Small intestine (tissue), 7 donors: Measurements from ENCODE around the gene ZNF319. TPM values are rescaled to one million over a fixed set of nuclear protein-coding genes. Genes with fewer than 3 reads are reported as not detected.
A peak's percentile ranks its signal among the peaks of the same experiment; 100 is the strongest.
"Not testable (repeated sequence)": the region's sequence is repeated elsewhere in the genome, so short reads cannot be mapped to it uniquely, and the experiment has no call there.

Source experiments
- DNase-seq, 2 donors: peaks; one replicate each; pipeline versions ENCODE4 v3.0.0 to v3.0.0-alpha.2; 2013
- FAIRE-seq: peaks from 2 replicates; lab custom pipeline; 2012; peaks lifted over from hg19 to GRCh38; lab: Jason Lieb, UNC
- H3K27ac ChIP-seq, 3 donors: one replicate each; pipeline ENCODE4 v1.5.1; 2013; ENCODE audit warnings: low read length in 2 of 3, mild to moderate bottlenecking in 2 of 3, control low read depth in 1 of 3, inconsistent platforms in 1 of 3, low read depth in 1 of 3, moderate library complexity in 1 of 3
- H3K27me3 ChIP-seq, 3 donors: one replicate each; pipeline ENCODE4 v1.6.1; 2013; ENCODE audit warnings: low read length in 3 of 3, inconsistent platforms in 1 of 3; ENCODE audit not compliant: control insufficient read depth in 3 of 3, insufficient read depth in 3 of 3
- H3K36me3 ChIP-seq, 3 donors: one replicate each; pipeline ENCODE4 v1.6.1; 2013; ENCODE audit warnings: low read length in 3 of 3, inconsistent platforms in 1 of 3, low read depth in 1 of 3, mild to moderate bottlenecking in 1 of 3, moderate library complexity in 1 of 3; ENCODE audit not compliant: control insufficient read depth in 3 of 3, insufficient read depth in 2 of 3
- H3K4me1 ChIP-seq, 3 donors: one replicate each; pipeline ENCODE4 v1.6.1; 2013; ENCODE audit warnings: low read length in 2 of 3, inconsistent platforms in 1 of 3, low read depth in 1 of 3, mild to moderate bottlenecking in 1 of 3, moderate library complexity in 1 of 3; ENCODE audit not compliant: control insufficient read depth in 3 of 3, insufficient read depth in 2 of 3
- H3K4me3 ChIP-seq, 3 donors: one replicate each; pipeline ENCODE4 v1.5.1; 2013; ENCODE audit warnings: low read length in 3 of 3, control low read depth in 1 of 3, inconsistent platforms in 1 of 3, low read depth in 1 of 3, mild to moderate bottlenecking in 1 of 3, moderate library complexity in 1 of 3
- H3K9me3 ChIP-seq, 2 donors: one replicate each; pipeline ENCODE4 v1.6.1; 2013; ENCODE audit warnings: low read depth in 1 of 2, low read length in 1 of 2; ENCODE audit not compliant: control insufficient read depth in 2 of 2, insufficient read depth in 1 of 2
- WGBS, 3 donors: extraction: QIAGEN DNeasy Blood & Tissue Kit; methylation state at CpG; one replicate each; pipeline ENCODE4 v1.1.7; 2013; 5-methylcytosine and 5-hydroxymethylcytosine counted together
- polyA plus RNA-seq, 4 donors: library from polyadenylated mRNA; stranded (reverse) in 3 of 4; unstranded in 1 of 4; fragments of 200-250 nt in 3 of 4; fragments of 120-200 nt in 1 of 4; gene quantifications; one replicate each; pipeline versions ENCODE4 v1.2.1 to v1.2.3, GENCODE V29; 2013
- donor health status: healthy with polysubstance abuse.
- donor health status: control.
- donor health status: control.
- donor health status: Bipolar disorder and iron deficiency.
- donor health status: healthy.

ZNF319 gene
- polyA plus RNA-seq, 4 donors, result 2.2 to 5.6 (median 3.2) TPM

DNA sequence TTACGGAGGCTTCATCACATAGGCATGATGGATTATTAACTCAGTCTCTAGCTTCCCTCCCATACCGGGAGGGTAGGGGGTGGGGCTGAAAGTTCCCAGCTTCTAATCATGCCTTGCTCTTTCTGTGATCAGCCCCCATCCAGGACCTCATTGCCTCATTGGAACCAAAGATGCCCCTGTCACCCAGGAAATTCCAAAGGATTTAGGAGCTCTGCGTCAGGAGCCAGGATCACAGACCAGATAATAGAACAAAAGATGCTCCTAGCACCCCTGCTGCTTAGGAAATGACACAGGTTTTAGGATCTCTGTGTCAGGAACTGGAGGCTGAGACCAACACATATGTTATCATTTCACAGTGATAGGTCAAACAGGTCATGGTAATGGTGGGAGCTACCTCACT is 10.4 kb upstream of the ZNF319 start:
- 71 to 84% (median 77%) methylated on average over 3 of the region's 3 CpGs for WGBS, 3 donors
- no peaks in the 10 kb centered on the region for H3K4me1 ChIP-seq
- H3K9me3 ChIP-seq, result no peaks in the 10 kb centered on the region
- no peak overlapping the region for H3K27ac ChIP-seq
- H3K4me3 ChIP-seq, result no peak overlapping the region
- FAIRE-seq, result no peak
- peaks cover 0 to 34% (median 17%) of the 10 kb centered on the region in 3 donors for H3K36me3 ChIP-seq
- DNase-seq, result no peak
- no peaks in the 10 kb centered on the region for H3K27me3 ChIP-seq

DNA sequence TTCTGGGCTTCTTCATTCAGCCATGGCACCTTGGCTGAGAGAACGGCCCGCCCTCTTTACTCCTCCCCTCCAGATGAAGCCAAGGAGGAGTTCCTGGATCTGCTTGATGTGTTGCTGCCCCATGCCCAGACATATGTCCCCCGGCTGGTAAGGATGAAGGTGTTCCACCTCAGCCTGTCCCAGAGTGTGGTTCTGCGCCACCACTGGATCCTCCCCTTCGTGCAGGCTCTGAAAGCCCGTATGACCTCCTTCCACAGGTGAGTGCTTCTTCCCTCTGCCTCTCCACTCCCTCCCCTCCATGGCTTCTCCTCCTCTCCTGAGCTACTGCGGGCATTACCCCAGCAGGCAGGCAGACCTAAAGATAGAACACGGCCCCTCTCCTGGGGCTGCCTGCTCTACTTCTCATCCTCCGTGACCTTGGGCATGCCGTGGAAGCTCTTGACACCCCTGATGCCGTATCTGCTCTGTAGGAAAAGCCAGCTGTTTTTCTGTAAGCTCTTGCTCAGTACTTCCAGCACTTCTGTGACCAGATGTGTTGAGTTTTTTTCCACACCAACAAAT is 9.5 kb upstream of the ZNF319 start:
- no peaks in the 10 kb centered on the region for H3K9me3 ChIP-seq
- H3K27me3 ChIP-seq, result no peaks in the 10 kb centered on the region
- no peak overlapping the region for H3K27ac ChIP-seq
- FAIRE-seq (no peak), DNase-seq (no peak)
- H3K4me1 ChIP-seq, result no peaks in the 10 kb centered on the region
- no peak overlapping the region for H3K4me3 ChIP-seq
- WGBS, 3 donors, result 90 to 96% (median 95%) methylated on average over 11 of the region's 11 CpGs
- peaks cover 0 to 32% (median 17%) of the 10 kb centered on the region in 3 donors for H3K36me3 ChIP-seq

DNA sequence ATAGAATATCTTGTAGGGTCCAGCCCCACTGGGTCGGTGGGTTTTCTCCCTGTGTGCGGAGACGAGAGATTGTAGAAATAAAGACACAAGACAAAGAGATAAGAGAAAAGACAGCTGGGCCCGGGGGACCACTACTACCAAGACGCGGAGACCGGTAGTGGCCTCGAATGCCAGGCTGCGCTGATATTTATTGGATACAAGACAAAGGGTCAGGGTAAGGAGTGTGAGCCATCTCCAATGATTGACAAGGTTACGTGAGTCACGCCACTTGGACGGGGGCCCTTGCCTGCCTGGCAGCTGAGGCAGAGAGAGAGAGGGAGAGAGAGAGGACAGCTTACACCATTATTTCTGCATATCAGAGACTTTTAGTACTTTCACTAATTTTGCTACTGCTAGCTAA is 4.3 kb upstream of the ZNF319 start:
- H3K4me1 ChIP-seq, H3K27me3 ChIP-seq, DNase-seq, H3K9me3 ChIP-seq, H3K27ac ChIP-seq, FAIRE-seq, H3K4me3 ChIP-seq: not testable (repeated sequence)
- 83 to 97% (median 94%) methylated on average over 12 of the region's 12 CpGs for WGBS, 3 donors
- H3K36me3 ChIP-seq, result peaks cover 0 to 13% (median 0%) of the 10 kb centered on the region in 3 donors

DNA sequence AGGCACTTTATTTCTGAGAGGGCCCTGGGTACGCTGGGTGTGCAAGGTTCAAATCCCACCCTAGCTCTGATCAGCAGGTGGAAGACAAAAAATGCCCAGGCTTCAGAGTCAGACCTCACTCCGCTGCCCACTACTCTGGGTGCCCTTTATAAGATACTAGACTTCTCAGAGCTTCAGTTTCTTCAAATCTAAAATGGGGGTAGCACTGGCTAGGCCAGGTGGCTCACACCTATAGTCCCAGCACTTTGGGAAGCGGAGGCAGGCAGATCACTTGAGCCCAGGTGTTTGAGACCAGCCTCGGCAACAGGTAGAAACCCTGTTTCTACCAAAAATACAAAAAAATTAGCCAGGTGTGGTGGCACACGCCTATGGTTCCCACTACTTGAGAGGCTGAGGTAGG is 2.5 kb upstream of the ZNF319 start:
- Histone ChIP-seq H3K9me3 (no peaks in the 10 kb centered on the region), H3K27me3 (no peaks in the 10 kb centered on the region), H3K4me1 (peaks cover 0 to 12% (median 0%) of the 10 kb centered on the region in 3 donors), H3K27ac (no peak overlapping the region), H3K36me3 (peaks cover 0 to 18% (median 0%) of the 10 kb centered on the region in 3 donors), H3K4me3 (no peak overlapping the region)
- FAIRE-seq, result no peak
- 92 to 95% (median 94%) methylated on average over 5 of the region's 5 CpGs for WGBS, 3 donors
- no peak for DNase-seq

GRCh38 chr16:58002416-58002800 is 1.9 kb upstream of the ZNF319 start:
- Histone ChIP-seq H3K4me1 (peaks cover 0 to 12% (median 0%) of the 10 kb centered on the region in 3 donors), H3K9me3 (no peaks in the 10 kb centered on the region), H3K27ac (no peak overlapping the region), H3K36me3 (peaks cover 0 to 23% (median 0%) of the 10 kb centered on the region in 3 donors), H3K27me3 (no peaks in the 10 kb centered on the region), H3K4me3 (no peak overlapping the region)
- FAIRE-seq (no peak), DNase-seq (no peak)
- 84 to 88% (median 85%) methylated on average over 9 of the region's 9 CpGs for WGBS, 3 donors

DNA sequence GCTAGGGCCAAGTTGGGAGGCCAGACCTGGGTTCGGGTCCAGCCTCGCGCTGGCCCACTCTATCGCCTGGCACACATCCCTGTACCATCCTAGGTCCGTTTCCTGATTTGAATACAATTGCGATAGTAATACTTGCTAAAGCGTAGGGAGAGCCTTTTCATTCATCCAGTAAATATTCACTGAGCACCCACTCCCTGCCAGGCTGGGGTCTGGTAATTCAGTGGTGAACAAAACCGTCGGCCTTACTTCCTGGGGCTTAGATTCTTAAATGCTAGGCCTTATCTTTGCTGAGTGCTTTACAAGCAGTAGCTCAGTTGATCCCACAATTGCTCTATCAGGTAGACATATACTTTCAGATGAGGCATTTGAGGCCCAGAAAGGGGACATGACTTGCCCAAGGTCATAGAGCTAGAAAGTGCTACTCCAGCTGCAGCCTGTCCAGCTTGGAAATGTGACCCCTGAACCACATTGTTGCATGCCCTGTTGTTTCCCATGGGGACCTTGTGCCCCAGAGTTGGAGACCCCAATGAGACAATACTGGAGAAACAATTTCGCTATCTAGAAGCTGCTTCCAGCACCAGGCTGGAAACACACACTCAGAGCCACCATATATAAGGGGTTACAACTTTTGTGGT is 1.4 kb upstream of the ZNF319 start:
- FAIRE-seq, result no peak
- WGBS, 3 donors, result 28 to 39% (median 38%) methylated on average over 9 to 10 of the region's 10 CpGs
- H3K9me3 ChIP-seq, result no peaks in the 10 kb centered on the region
- peak in 1 of 2 donors; percentile 16 for DNase-seq
- no peaks in the 10 kb centered on the region for H3K27me3 ChIP-seq
- H3K4me1 ChIP-seq, result peaks cover 0 to 12% (median 0%) of the 10 kb centered on the region in 3 donors
- H3K4me3 ChIP-seq, result peak overlapping the region; percentile 78 to 89 (median 85)
- no peak overlapping the region for H3K27ac ChIP-seq
- peaks cover 0 to 28% (median 0%) of the 10 kb centered on the region in 3 donors for H3K36me3 ChIP-seq

DNA sequence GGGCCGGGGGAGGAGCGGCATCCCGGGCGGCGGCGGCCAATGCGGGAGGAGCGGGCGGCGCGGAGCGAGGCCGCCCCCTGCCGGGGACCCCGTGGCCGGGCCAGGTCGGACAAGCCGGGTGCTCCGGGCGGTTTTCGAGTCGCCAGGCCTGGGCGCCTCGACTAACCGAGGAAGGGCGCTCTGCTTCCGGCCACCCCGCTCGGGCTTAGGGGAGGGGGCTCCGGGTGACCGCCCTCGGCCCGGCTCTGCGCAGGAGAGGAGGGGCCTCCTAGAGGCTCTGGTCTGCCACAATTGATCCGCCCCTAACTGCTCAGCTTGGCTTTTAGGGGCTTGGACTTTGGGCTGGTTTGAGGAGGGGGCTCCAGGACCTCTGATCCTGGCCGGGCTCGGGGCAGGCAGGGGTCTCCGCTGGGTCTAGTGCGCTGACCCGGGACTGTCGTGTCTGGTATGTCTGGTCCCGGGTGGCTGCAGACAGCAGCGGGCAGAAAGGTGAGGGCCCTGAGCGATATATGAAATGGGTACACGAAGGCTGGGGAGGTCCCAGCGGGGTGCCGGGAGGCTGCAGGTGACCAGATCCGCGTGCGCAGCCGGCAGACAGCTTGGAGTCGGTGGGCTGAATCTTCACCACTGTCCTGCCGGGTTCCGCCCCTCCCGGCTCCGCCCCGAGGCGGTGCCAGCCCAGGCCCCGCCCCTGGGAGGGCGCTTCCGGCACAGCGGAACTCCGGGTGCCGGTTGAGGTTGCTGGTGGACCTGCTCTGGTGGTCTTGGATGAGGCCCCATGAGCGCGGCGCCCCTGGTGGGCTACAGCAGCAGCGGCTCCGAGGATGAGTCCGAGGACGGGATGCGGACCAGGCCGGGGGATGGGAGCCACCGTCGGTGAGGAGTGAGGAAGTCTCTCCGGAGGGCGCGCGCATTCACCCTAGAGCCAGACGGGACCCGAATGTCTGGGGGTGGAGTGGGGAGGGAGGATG is 519 bp upstream of the ZNF319 start, which contains the start of gene USB1:
Gene USB1, plus strand, starts transcription at position 702 of the 971 bp plus-strand sequence. Its CDS starts 77 bp downstream, at position 779.
- DNase-seq (peak; percentile 82 to 93), FAIRE-seq (no peak)
- Histone ChIP-seq H3K27me3 (no peaks in the 10 kb centered on the region), H3K9me3 (no peaks in the 10 kb centered on the region), H3K4me1 (peaks cover 0 to 12% (median 0%) of the 10 kb centered on the region in 3 donors), H3K4me3 (peak within 1 kb of the TSS; percentile 78 to 89 (median 85)), H3K27ac (peak within 1 kb of the TSS; percentile 82 to 88 (median 85)), H3K36me3 (peaks cover 0 to 38% (median 0%) of the 10 kb centered on the region in 3 donors)
- WGBS, 3 donors, result 0 to 1% (median 1%) methylated on average over 61 to 81 of the region's 81 CpGs
